SK-N-SH (cell line): Measurements from ENCODE around the gene PRKCG. TPM values are rescaled to one million over a fixed set of nuclear protein-coding genes. Genes with fewer than 3 reads are reported as not detected.

Experiments used
- CTCF ChIA-PET: fragments of 300-600, 350-600 bp; formaldehyde crosslinking; extraction: SDS; loops from one replicate; lab custom pipeline; 2021; lab: Yijun Ruan, JAX
- POLR2A ChIA-PET: fragments of 350-600 bp; sonication (Branson Sonifier 250); formaldehyde crosslinking; extraction: SDS; loops from one replicate; lab custom pipeline; 2020; ENCODE audit warnings: antibody characterized with exemption, inconsistent platforms; lab: Yijun Ruan, JAX
- DNase-seq: peaks from one replicate; pipeline ENCODE4 v3.0.0; 2012
- H2AFZ ChIP-seq: fragments of 200-600 bp; sonication (generic); 2 replicates; pipeline ENCODE4 v1.8.1; 2016; ENCODE audit warnings: antibody characterized with exemption, mild to moderate bottlenecking, low read depth
- H3F3A ChIP-seq: fragments of 200-600 bp; sonication (generic); replicated peaks from 2 replicates; pipeline ENCODE3; 2016; ENCODE audit warnings: antibody characterized with exemption, mild to moderate bottlenecking; ENCODE audit not compliant: insufficient read depth
- H3K27ac ChIP-seq, 2 experiments: fragments of 200-500 bp in 1 of 2; fragments of 200-600 bp in 1 of 2; sonication (Bioruptor generic) in 1 of 2; sonication (generic), shearing (Covaris generic) in 1 of 2; 2 replicates each; pipeline versions ENCODE4 v1.5.1 to v1.6.1; 2014 to 2016; ENCODE audit warnings: low read depth in 2 of 2, inconsistent platforms in 1 of 2, low read length in 1 of 2, mild to moderate bottlenecking in 1 of 2, mixed read lengths in 1 of 2
- H3K27me3 ChIP-seq: fragments of 200-600 bp; sonication (generic), shearing (Covaris generic); 2 replicates; pipeline ENCODE4 v1.6.1; 2016; ENCODE audit warnings: mixed run types; ENCODE audit not compliant: insufficient read depth
- H3K36me3 ChIP-seq, 2 experiments: fragments of 200-500 bp in 1 of 2; fragments of 200-600 bp in 1 of 2; sonication (Bioruptor generic) in 1 of 2; sonication (generic) in 1 of 2; replicated peaks in 1 of 2; 2 replicates each; pipeline versions ENCODE3 to v1.5.1; 2014 to 2016; ENCODE audit warnings: low read length in 1 of 2, mild to moderate bottlenecking in 1 of 2; ENCODE audit not compliant: insufficient read depth in 2 of 2, control insufficient read depth in 1 of 2
- H3K4me1 ChIP-seq, 2 experiments: fragments of 200-500 bp in 1 of 2; fragments of 200-600 bp in 1 of 2; sonication (Bioruptor generic) in 1 of 2; sonication (generic), shearing (Covaris generic) in 1 of 2; 2 replicates each; pipeline versions ENCODE4 v1.5.1 to v1.6.1; 2014 to 2016; ENCODE audit warnings: low read depth in 1 of 2, low read length in 1 of 2, mixed run types in 1 of 2; ENCODE audit not compliant: insufficient read depth in 2 of 2, control insufficient read depth in 1 of 2
- H3K4me2 ChIP-seq: fragments of 200-600 bp; sonication (generic), shearing (Covaris generic); 2 replicates; pipeline ENCODE4 v1.6.1; 2017; ENCODE audit warnings: mixed run types
- H3K4me3 ChIP-seq, 2 experiments: fragments of 200-500 bp in 1 of 2; fragments of 200-600 bp in 1 of 2; sonication (Bioruptor generic) in 1 of 2; sonication (generic), shearing (Covaris generic) in 1 of 2; 2 replicates each; pipeline versions ENCODE4 v1.5.1 to v1.8.1; 2014 to 2016; ENCODE audit warnings: low read depth in 2 of 2, inconsistent platforms in 1 of 2, low read length in 1 of 2, mild to moderate bottlenecking in 1 of 2, mixed read lengths in 1 of 2, moderate library complexity in 1 of 2
- H3K79me2 ChIP-seq: fragments of 200-600 bp; sonication (generic); 2 replicates; pipeline ENCODE4 v1.8.1; 2017; ENCODE audit warnings: mild to moderate bottlenecking; ENCODE audit not compliant: insufficient read depth
- H3K9ac ChIP-seq: fragments of 200-600 bp; sonication (generic); 2 replicates; pipeline ENCODE4 v1.6.1; 2017; ENCODE audit warnings: mixed run types
- H3K9me2 ChIP-seq: fragments of 200-600 bp; sonication (generic); 2 replicates; pipeline ENCODE4 v1.6.1; 2017; ENCODE audit warnings: mixed run types
- H3K9me3 ChIP-seq: fragments of 200-600 bp; sonication (generic); 2 replicates; pipeline ENCODE4 v1.6.1; 2017; ENCODE audit warnings: mixed run types, mild to moderate bottlenecking, moderate library complexity
- H4K20me1 ChIP-seq: fragments of 200-600 bp; sonication (generic); 2 replicates; pipeline ENCODE4 v1.6.1; 2017; ENCODE audit warnings: mild to moderate bottlenecking, mixed run types; ENCODE audit not compliant: insufficient read depth
- CHD2 ChIP-seq: fragments of 150-350 bp; IDR thresholded peaks from 2 replicates; pipeline ENCODE4 v1.6.1; 2018; ENCODE audit warnings: low read length; ENCODE audit not compliant: partially characterized antibody
- ELF1 ChIP-seq: IDR thresholded peaks from 2 replicates; pipeline ENCODE4 v1.4.0; 2012
- EP300 ChIP-seq, 2 experiments: IDR thresholded peaks; 2 replicates each; pipeline versions ENCODE4 v1.4.0 to v1.6.1; 2012; ENCODE audit warnings: borderline replicate concordance in 1 of 2, low read depth in 1 of 2, low read length in 1 of 2
- FOSL2 ChIP-seq: IDR thresholded peaks from 2 replicates; pipeline ENCODE4 v1.4.0; 2012; ENCODE audit warnings: low read depth, mild to moderate bottlenecking, moderate library complexity, borderline replicate concordance
- FOXM1 ChIP-seq: IDR thresholded peaks from 2 replicates; pipeline ENCODE4 v1.4.0; 2012; ENCODE audit warnings: low read depth, mild to moderate bottlenecking
- GABPA ChIP-seq: IDR thresholded peaks from 2 replicates; pipeline ENCODE4 v1.4.0; 2012; ENCODE audit warnings: low read depth, mild to moderate bottlenecking
- IRF3 ChIP-seq: fragments of 150-350 bp; IDR thresholded peaks from 2 replicates; pipeline ENCODE4 v1.6.1; 2016; ENCODE audit warnings: mild to moderate bottlenecking, low read depth, low read length
- JUND ChIP-seq: IDR thresholded peaks from 2 replicates; pipeline ENCODE4 v1.4.0; 2012
- MAX ChIP-seq: IDR thresholded peaks from 2 replicates; pipeline ENCODE4 v1.4.0; 2012; ENCODE audit warnings: low read depth
- MXI1 ChIP-seq: IDR thresholded peaks from 2 replicates; pipeline ENCODE4 v1.6.1; 2012; ENCODE audit warnings: mild to moderate bottlenecking, low read depth, low read length, improper control_type of control experiment
- PBX3 ChIP-seq: IDR thresholded peaks from 2 replicates; pipeline ENCODE4; 2012
- POLR2AphosphoS5 ChIP-seq: IDR thresholded peaks from 2 replicates; pipeline ENCODE4 v1.6.1; 2012; ENCODE audit warnings: low read depth, low read length
- RAD21 ChIP-seq: IDR thresholded peaks from 2 replicates; pipeline ENCODE4 v1.6.1; 2012; ENCODE audit warnings: mild to moderate bottlenecking, low read length
- RXRA ChIP-seq: IDR thresholded peaks from 2 replicates; pipeline ENCODE4 v1.4.0; 2012; ENCODE audit warnings: low read depth, mild to moderate bottlenecking, borderline replicate concordance
- TCF12 ChIP-seq: IDR thresholded peaks from 2 replicates; pipeline ENCODE4 v1.4.0; 2012
- USF1 ChIP-seq: IDR thresholded peaks from 2 replicates; pipeline ENCODE4 v1.4.0; 2012; ENCODE audit warnings: low read depth, borderline replicate concordance
- USF2 ChIP-seq: fragments of 150-350 bp; IDR thresholded peaks from 2 replicates; pipeline ENCODE4 v1.6.1; 2017; ENCODE audit warnings: antibody characterized with exemption, low read length, low read depth, borderline replicate concordance
- ZBTB33 ChIP-seq: IDR thresholded peaks from 2 replicates; pipeline ENCODE4 v1.4.0; 2012; ENCODE audit warnings: low read depth, borderline replicate concordance
- WGBS: methylation state at CpG from one replicate; pipeline ENCODE4 v1.1.6; 2017; ENCODE audit warnings: low lambda C conversion rate; 5-methylcytosine and 5-hydroxymethylcytosine counted together
- polyA plus RNA-seq, 3 experiments: library from polyadenylated mRNA; depleted of rRNA; stranded (reverse); fragments of >200 nt; gene quantifications; 2 replicates each; pipeline ENCODE4 v1.2.3, GENCODE V29; 2012

PRKCG gene
- polyA plus RNA-seq, 1 of the 3 experiments (the other 2 are of a cell fraction): 0.08 TPM

GRCh38 chr19:53871454-53871853 lies 10.5 kb upstream of the PRKCG start:
- Histone ChIP-seq H3K27me3 (no peaks in the 10 kb centered on the region), H3K4me1 (peaks cover 5 to 11% of the 10 kb centered on the region in 2 experiments; a peak in 2 of 4 replicates), H3K79me2 (peaks cover 42% of the 10 kb centered on the region), H3K4me3 (no peak overlapping the region), H4K20me1 (peaks cover 43% of the 10 kb centered on the region), H3K9me3 (no peaks in the 10 kb centered on the region), H3K27ac (no peak overlapping the region), H3K9me2 (no peaks in the 10 kb centered on the region), H3K36me3 (peaks cover 17 to 22% of the 10 kb centered on the region in 2 experiments), H3K9ac (no peak overlapping the region), H3F3A (peaks cover 19% of the 10 kb centered on the region), H2AFZ (no peak overlapping the region), H3K4me2 (no peak overlapping the region)
- 91% methylated on average over 7 of the region's 7 CpGs for WGBS
- CTCF ChIA-PET: interaction anchor here (0.9 to 1.4 kb wide), 3 partner anchors 18 to 152 kb away, joined by 3 to 5 read pairs (median 4); no protein-coding TSS in a partner anchor
- TF ChIP-seq POLR2AphosphoS5 (no peak), CHD2 (no peak), ZBTB33 (no peak), MXI1 (no peak), GABPA (no peak), TCF12 (no peak), MAX (no peak), FOXM1 (no peak), EP300 (IDR thresholded peaks at IDR 0.05; ENCODE audit: borderline replicate concordance in 1 of 2, low read depth in 1 of 2, low read length in 1 of 2) (no peak), JUND (no peak), RAD21 (no peak), IRF3 (no peak), FOSL2 (no peak), PBX3 (no peak), USF1 (no peak), USF2 (no peak), RXRA (no peak), ELF1 (no peak)
- POLR2A ChIA-PET: interaction anchor here (1.5 kb wide), 1 partner anchor 8 kb away, joined by 6 read pairs; no protein-coding TSS in a partner anchor
- no peak for DNase-seq
